GM23338 (cell line): ENCODE results near the gene RAPGEF4. TPM values are rescaled to one million over a fixed set of nuclear protein-coding genes. Genes with fewer than 3 reads are reported as not detected.

Source experiments
- ATAC-seq: fragments of 200-7000 bp; cut with Tn5 transposase; 3 replicates; pipeline ENCODE4 v1.9.1; 2020
- DNase-seq: peaks from one replicate; pipeline ENCODE4 v3.0.0-alpha.2; 2015; ENCODE audit warnings: low spot score
- H2AFZ ChIP-seq: fragments of 200-600 bp; sonication (generic); 2 replicates; pipeline ENCODE4 v1.8.0; 2016; ENCODE audit warnings: antibody characterized with exemption, mild to moderate bottlenecking, moderate library complexity
- H3F3A ChIP-seq: fragments of 200-600 bp; sonication (generic); replicated peaks from 2 replicates; pipeline ENCODE4 v1.8.0; 2017; ENCODE audit warnings: antibody characterized with exemption, mixed run types, low read depth
- H3K27ac ChIP-seq: fragments of 200-600 bp; sonication (generic); 2 replicates; pipeline ENCODE4 v1.6.1; 2016; ENCODE audit warnings: low read depth
- H3K27me3 ChIP-seq: fragments of 200-600 bp; sonication (generic); 2 replicates; pipeline ENCODE4 v1.8.0; 2016; ENCODE audit warnings: mild to moderate bottlenecking, mixed run types, moderate library complexity; ENCODE audit not compliant: insufficient read depth
- H3K36me3 ChIP-seq: fragments of 200-600 bp; sonication (generic); 2 replicates; pipeline ENCODE4 v1.8.0; 2016; ENCODE audit warnings: mild to moderate bottlenecking; ENCODE audit not compliant: insufficient read depth
- H3K4me1 ChIP-seq: fragments of 200-600 bp; sonication (generic); 2 replicates; pipeline ENCODE4 v1.8.0; 2016; ENCODE audit warnings: mild to moderate bottlenecking, moderate library complexity; ENCODE audit not compliant: insufficient read depth
- H3K4me2 ChIP-seq: fragments of 200-600 bp; sonication (generic); 2 replicates; pipeline ENCODE4 v1.7.1; 2017; ENCODE audit warnings: mixed run types
- H3K4me3 ChIP-seq: fragments of 200-600 bp; sonication (generic); 2 replicates; pipeline ENCODE4 v1.6.1; 2016; ENCODE audit warnings: mixed run types
- H3K79me2 ChIP-seq: fragments of 200-600 bp; sonication (generic); replicated peaks from 2 replicates; pipeline ENCODE4 v1.8.0; 2017; ENCODE audit warnings: mild to moderate bottlenecking; ENCODE audit not compliant: insufficient read depth
- H3K9me2 ChIP-seq: fragments of 200-600 bp; sonication (generic); 2 replicates; pipeline ENCODE4 v1.8.0; 2017; ENCODE audit not compliant: insufficient read depth
- H4K20me1 ChIP-seq: fragments of 200-600 bp; sonication (generic); replicated peaks from 2 replicates; pipeline ENCODE4 v1.8.0; 2017; ENCODE audit warnings: mild to moderate bottlenecking; ENCODE audit not compliant: insufficient read depth
- H3K27ac Mint-ChIP-seq: 2 replicates; pipeline ENCODE4 v1.8.0; 2020; ENCODE audit warnings: inconsistent platforms, mild to moderate bottlenecking, moderate library complexity, mixed read lengths
- H3K27me3 Mint-ChIP-seq: 3 replicates; pipeline ENCODE4 v1.8.0; 2022; ENCODE audit warnings: low read depth, mild to moderate bottlenecking, moderate library complexity, mixed read lengths, inconsistent platforms; ENCODE audit not compliant: insufficient read depth, poor library complexity
- H3K36me3 Mint-ChIP-seq: 3 replicates; pipeline ENCODE4 v1.8.0; 2021; ENCODE audit warnings: low read depth, mild to moderate bottlenecking, inconsistent platforms, moderate library complexity, mixed read lengths
- H3K4me1 Mint-ChIP-seq: 3 replicates; pipeline ENCODE4 v1.8.0; 2020; ENCODE audit warnings: mild to moderate bottlenecking, inconsistent platforms, mixed read lengths
- H3K4me3 Mint-ChIP-seq: 3 replicates; pipeline ENCODE4 v1.8.0; 2021; ENCODE audit warnings: moderate library complexity, mild to moderate bottlenecking, inconsistent platforms, mixed read lengths
- H3K9me3 Mint-ChIP-seq: 3 replicates; pipeline ENCODE4 v1.8.0; 2020; ENCODE audit warnings: moderate library complexity, mild to moderate bottlenecking, inconsistent platforms, mixed read lengths
- CREB1 ChIP-seq: fragments of 250-450 bp; sonication (Bioruptor Pico); IDR thresholded peaks from 2 replicates; pipeline ENCODE4 v1.5.0; 2020; ENCODE audit warnings: low read depth, mild to moderate bottlenecking, moderate library complexity
- CTCF ChIP-seq, 2 experiments: fragments of 200-600 bp in 1 of 2; sonication (generic) in 1 of 2; conservative IDR thresholded peaks; 2 replicates each; pipeline versions ENCODE4 v1.5.1 to v1.6.1; 2016 to 2017; ENCODE audit warnings: antibody characterized with exemption in 2 of 2, low read depth in 2 of 2, mild to moderate bottlenecking in 2 of 2, moderate library complexity in 1 of 2
- EZH2 ChIP-seq: fragments of 200-600 bp; sonication (generic); IDR thresholded peaks from one replicate; pipeline ENCODE4 v1.8.0; 2017; ENCODE audit warnings: antibody characterized with exemption, mild to moderate bottlenecking, low read depth; ENCODE audit not compliant: unreplicated experiment
- POLR2AphosphoS5 ChIP-seq: IDR thresholded peaks from 2 replicates; pipeline ENCODE4 v1.6.1; 2016; ENCODE audit warnings: antibody characterized with exemption, low read depth
- REST ChIP-seq: IDR thresholded peaks from one replicate; pipeline ENCODE4 v1.6.1; 2018; ENCODE audit warnings: antibody characterized with exemption; ENCODE audit not compliant: unreplicated experiment
- ZNF114 ChIP-seq: fragments of 250-450 bp; sonication (Bioruptor Pico); IDR thresholded peaks from 2 replicates; pipeline ENCODE4 v1.5.0; 2020; ENCODE audit warnings: mild to moderate bottlenecking, moderate library complexity
- ZNF331 ChIP-seq: fragments of 250-450 bp; sonication (Bioruptor Pico); IDR thresholded peaks from 2 replicates; pipeline ENCODE4 v1.5.0; 2020; ENCODE audit warnings: low read depth, mild to moderate bottlenecking, moderate library complexity
- polyA plus RNA-seq: library from polyadenylated mRNA; unstranded; fragments of >200 nt; fragmentation: Nextera tagmentation; extraction: Ambion mirVana; gene quantifications from 2 replicates; pipeline ENCODE4 v1.2.1, GENCODE V29; 2016
- total RNA-seq: library from RNA; depleted of rRNA; stranded (reverse); fragments of >200 nt; shearing (Covaris generic); gene quantifications from 2 replicates; pipeline ENCODE4 v1.2.3, GENCODE V29; 2014

RAPGEF4 gene
- total and polyA plus RNA-seq, 2 experiments from 2014 or later = 1.7 to 4.7 TPM

- no peak overlapping the region for H3K27ac ChIP-seq
- ATAC-seq = peak; percentile 84
- Mint-ChIP-seq H3K9me3 (no peaks in the 10 kb centered on the region), H3K4me3 (no peak overlapping the region), H3K27ac (no peak overlapping the region), H3K36me3 (no peaks in the 10 kb centered on the region), H3K4me1 (peaks cover 12% of the 10 kb centered on the region; the same call in 2 of the 3 replicates), H3K27me3 (no peaks in the 10 kb centered on the region)
- no peaks in the 10 kb centered on the region for H3K79me2 ChIP-seq
- TF ChIP-seq EZH2 = no peak
- peak; percentile 99 for TF ChIP-seq CTCF (conservative IDR thresholded peaks at IDR 0.05; ENCODE audit: low read depth in 2 of 2)
- no peak overlapping the region for H3K4me3 ChIP-seq
- no peak overlapping the region for H2AFZ ChIP-seq
- no peaks in the 10 kb centered on the region for H4K20me1 ChIP-seq
- H3F3A ChIP-seq = no peaks in the 10 kb centered on the region
- peak; percentile 97 for DNase-seq
- H3K27me3 ChIP-seq = no peaks in the 10 kb centered on the region
- H3K36me3 ChIP-seq = no peaks in the 10 kb centered on the region
- H3K9me2 ChIP-seq = no peaks in the 10 kb centered on the region
- H3K4me1 ChIP-seq = no peaks in the 10 kb centered on the region
- H3K4me2 ChIP-seq = no peak overlapping the region
These were observed 291.8 kb downstream of the RAPGEF4 start for GRCh38 chr2:173027181-173028128.

GRCh38 chr2:173028141-173028540, 292.5 kb downstream of the RAPGEF4 start:
- Mint-ChIP-seq H3K4me3 (no peak overlapping the region), H3K27ac (no peak overlapping the region), H3K36me3 (no peaks in the 10 kb centered on the region), H3K27me3 (no peaks in the 10 kb centered on the region), H3K9me3 (no peaks in the 10 kb centered on the region), H3K4me1 (peaks cover 12% of the 10 kb centered on the region; the same call in 2 of the 3 replicates)
- H3K4me2 ChIP-seq = no peak overlapping the region
- no peaks in the 10 kb centered on the region for H4K20me1 ChIP-seq
- H2AFZ ChIP-seq = no peak overlapping the region; the same call in 1 of the 2 replicates
- no peak overlapping the region for H3K4me3 ChIP-seq
- H3K27me3 ChIP-seq = no peaks in the 10 kb centered on the region
- no peak overlapping the region for H3K27ac ChIP-seq
- ATAC-seq = no peak
- no peaks in the 10 kb centered on the region for H3K9me2 ChIP-seq
- H3K79me2 ChIP-seq = no peaks in the 10 kb centered on the region
- no peaks in the 10 kb centered on the region for H3F3A ChIP-seq
- no peaks in the 10 kb centered on the region for H3K4me1 ChIP-seq
- no peaks in the 10 kb centered on the region for H3K36me3 ChIP-seq
- DNase-seq = no peak
- no peak for TF ChIP-seq POLR2AphosphoS5
- TF ChIP-seq CREB1 (CRISPR knock-in tag) = no peak
- no peak for TF ChIP-seq ZNF331 (CRISPR knock-in tag)
- no peak for TF ChIP-seq ZNF114 (CRISPR knock-in tag)

- no peaks in the 10 kb centered on the region for H3K9me3 Mint-ChIP-seq
- H3F3A ChIP-seq = no peaks in the 10 kb centered on the region
- no peak overlapping the region for H3K27ac Mint-ChIP-seq
- H4K20me1 ChIP-seq = no peaks in the 10 kb centered on the region
- no peaks in the 10 kb centered on the region for H3K79me2 ChIP-seq
- H3K4me2 ChIP-seq = no peak overlapping the region
- H3K27ac ChIP-seq = no peak overlapping the region
- no peaks in the 10 kb centered on the region for H3K9me2 ChIP-seq
- no peak overlapping the region for H3K4me3 ChIP-seq
- H3K4me3 Mint-ChIP-seq = no peak overlapping the region
- no peak for TF ChIP-seq REST
- peaks cover 12% of the 10 kb centered on the region; the same call in 2 of the 3 replicates for H3K4me1 Mint-ChIP-seq
- no peaks in the 10 kb centered on the region for H3K36me3 Mint-ChIP-seq
- no peaks in the 10 kb centered on the region for H3K27me3 ChIP-seq
- ATAC-seq (no peak), DNase-seq (no peak)
- H2AFZ ChIP-seq = no peak overlapping the region; the same call in 1 of the 2 replicates
- no peaks in the 10 kb centered on the region for H3K4me1 ChIP-seq
- H3K36me3 ChIP-seq = no peaks in the 10 kb centered on the region
- no peaks in the 10 kb centered on the region for H3K27me3 Mint-ChIP-seq
These were observed 293.0 kb downstream of the RAPGEF4 start for GRCh38 chr2:173028671-173029070.
